ENCODE results near the gene SCARB2.

The SCARB2 gene

GRCh38 chr4:76224171-76224570 is 10.5 kb upstream of the SCARB2 start:
- no peak for DNase-seq

- DNase-seq = no peak
Measured at GRCh38 chr4:76219299-76220055, 5.9 kb upstream of the SCARB2 start.

GRCh38 chr4:76216975-76217814 is 3.6 kb upstream of the SCARB2 start:
- DNase-seq = no peak

GRCh38 chr4:76216524-76216923 is 2.9 kb upstream of the SCARB2 start:
- DNase-seq = no peak

- DNase-seq = no peak
Measured at GRCh38 chr4:76215077-76215476, 1.5 kb upstream of the SCARB2 start.

- no peak for DNase-seq
Measured at GRCh38 chr4:76214177-76214675, 602 bp upstream of the SCARB2 start.

- peak; percentile 22 for DNase-seq
Measured at GRCh38 chr4:76212851-76213414, 691 bp downstream of the SCARB2 start.

GRCh38 chr4:76211769-76212708 is 1.6 kb downstream of the SCARB2 start:
- no peak for DNase-seq

- no peak for DNase-seq
Measured at GRCh38 chr4:76210452-76210851, 3.2 kb downstream of the SCARB2 start.

- DNase-seq = no peak
Measured at GRCh38 chr4:76209881-76210280, 3.7 kb downstream of the SCARB2 start.

- DNase-seq = peak; percentile 18
Measured at GRCh38 chr4:76208005-76208765, 5.4 kb downstream of the SCARB2 start.

GRCh38 chr4:76207549-76207948 is 6.1 kb downstream of the SCARB2 start:
- no peak for DNase-seq

GRCh38 chr4:76206222-76206942 is 7.2 kb downstream of the SCARB2 start:
- DNase-seq = no peak

GRCh38 chr4:76205476-76205875 is 8.1 kb downstream of the SCARB2 start:
- no peak for DNase-seq

GRCh38 chr4:76204936-76205335 is 8.7 kb downstream of the SCARB2 start:
- no peak for DNase-seq

GRCh38 chr4:76203541-76203940 is 10.1 kb downstream of the SCARB2 start:
- no peak for DNase-seq

GRCh38 chr4:76201276-76201675 is 12.3 kb downstream of the SCARB2 start:
- DNase-seq = no peak

- no peak for DNase-seq
Measured at GRCh38 chr4:76200771-76201231, 12.8 kb downstream of the SCARB2 start.

- DNase-seq = no peak
Measured at GRCh38 chr4:76199664-76200211, 13.9 kb downstream of the SCARB2 start.

- DNase-seq = peak; percentile 8
Measured at GRCh38 chr4:76198411-76199237, 15.0 kb downstream of the SCARB2 start.

All from T1000 (cell line).